HG03135 (cell line): ENCODE measurements around the gene RCAN2.

Source experiments
- ATAC-seq: cut with Tn5 transposase; IDR thresholded peaks from one replicate; pipeline ENCODE4 v1.9.1; 2021; ENCODE audit warnings: mild to moderate bottlenecking, moderate library complexity; ENCODE audit not compliant: unreplicated experiment

Gene RCAN2

GRCh38 chr6:46491628-46492547 lies 639 bp upstream of the RCAN2 start:
- no peak for ATAC-seq

GRCh38 chr6:46490425-46491200 lies 636 bp downstream of the RCAN2 start:
- no peak for ATAC-seq

- ATAC-seq: no peak
Measured at GRCh38 chr6:46486181-46486580, 5.1 kb downstream of the RCAN2 start.

GRCh38 chr6:46484081-46484820 lies 7.0 kb downstream of the RCAN2 start:
- ATAC-seq: no peak

- ATAC-seq: no peak
Measured at GRCh38 chr6:46476301-46476700, 14.9 kb downstream of the RCAN2 start.

- ATAC-seq: no peak
Measured at GRCh38 chr6:46473881-46474280, 17.4 kb downstream of the RCAN2 start.

- no peak for ATAC-seq
Measured at GRCh38 chr6:46472243-46472642, 19.0 kb downstream of the RCAN2 start.

GRCh38 chr6:46469021-46469420 lies 22.2 kb downstream of the RCAN2 start:
- no peak for ATAC-seq

- ATAC-seq: no peak
Measured at GRCh38 chr6:46468403-46469010, 22.7 kb downstream of the RCAN2 start.

GRCh38 chr6:46466570-46466969 lies 24.7 kb downstream of the RCAN2 start:
- no peak for ATAC-seq

- ATAC-seq: no peak
Measured at GRCh38 chr6:46465294-46466165, 25.7 kb downstream of the RCAN2 start.

GRCh38 chr6:46456297-46456696 lies 35.0 kb downstream of the RCAN2 start:
- no peak for ATAC-seq

- no peak for ATAC-seq
Measured at GRCh38 chr6:46454691-46455090, 36.6 kb downstream of the RCAN2 start.

GRCh38 chr6:46453741-46454316 lies 37.4 kb downstream of the RCAN2 start:
- no peak for ATAC-seq

GRCh38 chr6:46453216-46453615 lies 38.0 kb downstream of the RCAN2 start:
- ATAC-seq: no peak

- no peak for ATAC-seq
Measured at GRCh38 chr6:46452312-46452917, 38.8 kb downstream of the RCAN2 start.

- ATAC-seq: no peak
Measured at GRCh38 chr6:46451343-46451742, 39.9 kb downstream of the RCAN2 start.

GRCh38 chr6:46444772-46445454 lies 46.3 kb downstream of the RCAN2 start:
- no peak for ATAC-seq

GRCh38 chr6:46443623-46444022 lies 47.6 kb downstream of the RCAN2 start:
- ATAC-seq: no peak
